ENCODE data around the gene B4GALNT1.

Gene B4GALNT1

DNA sequence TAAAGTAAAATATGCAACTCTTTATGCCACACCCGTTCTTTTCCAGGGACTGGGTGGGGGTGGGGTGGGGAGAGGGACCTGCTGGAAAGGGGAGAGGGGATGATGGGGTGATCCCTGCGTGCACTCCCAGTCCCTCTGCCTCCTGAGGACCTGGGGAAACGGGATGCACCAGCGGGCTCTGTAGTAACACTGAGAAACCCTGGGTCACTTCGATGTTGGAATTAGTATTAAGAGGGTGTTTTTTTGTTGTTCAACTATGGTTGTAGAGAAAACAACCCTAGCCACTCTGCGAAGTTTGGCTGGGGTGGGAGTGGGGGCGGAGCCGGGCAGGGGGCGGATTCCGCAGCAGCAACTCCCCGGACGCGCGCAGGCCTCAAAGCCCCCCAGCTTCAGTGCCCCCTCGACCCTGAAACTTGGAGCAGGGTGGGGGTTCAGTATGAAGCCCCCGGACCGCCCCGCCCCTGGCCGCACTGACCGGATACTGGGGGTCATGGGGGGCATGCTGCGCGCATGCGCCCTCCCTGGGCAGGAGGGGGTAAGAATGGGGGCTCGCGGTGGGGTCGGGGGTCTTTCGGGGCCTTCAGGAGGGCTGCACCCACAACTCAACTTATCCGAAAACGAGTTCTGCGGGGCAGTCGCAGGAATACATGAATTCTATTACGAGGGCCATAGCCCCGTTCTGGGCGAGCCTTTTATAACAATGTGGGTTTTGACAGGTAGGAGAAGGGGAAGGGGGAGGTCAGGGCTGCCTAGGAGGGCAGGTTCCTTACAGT lies 23.0 kb downstream of the B4GALNT1 start:
- no peak for ATAC-seq
- TF ChIP-seq ZFP30 (CRISPR knock-in tag; IDR thresholded peaks at IDR 0.05): no peak
- TF ChIP-seq, protein P1, sequence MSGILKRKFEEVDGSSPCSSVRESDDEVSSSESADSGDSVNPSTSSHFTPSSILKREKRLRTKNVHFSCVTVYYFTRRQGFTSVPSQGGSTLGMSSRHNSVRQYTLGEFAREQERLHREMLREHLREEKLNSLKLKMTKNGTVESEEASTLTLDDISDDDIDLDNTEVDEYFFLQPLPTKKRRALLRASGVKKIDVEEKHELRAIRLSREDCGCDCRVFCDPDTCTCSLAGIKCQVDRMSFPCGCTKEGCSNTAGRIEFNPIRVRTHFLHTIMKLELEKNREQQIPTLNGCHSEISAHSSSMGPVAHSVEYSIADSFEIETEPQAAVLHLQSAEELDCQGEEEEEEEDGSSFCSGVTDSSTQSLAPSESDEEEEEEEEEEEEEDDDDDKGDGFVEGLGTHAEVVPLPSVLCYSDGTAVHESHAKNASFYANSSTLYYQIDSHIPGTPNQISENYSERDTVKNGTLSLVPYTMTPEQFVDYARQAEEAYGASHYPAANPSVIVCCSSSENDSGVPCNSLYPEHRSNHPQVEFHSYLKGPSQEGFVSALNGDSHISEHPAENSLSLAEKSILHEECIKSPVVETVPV (CRISPR knock-in tag; IDR thresholded peaks at IDR 0.05): no peak
- no peak for TF ChIP-seq OSR1 (CRISPR knock-in tag; IDR thresholded peaks at IDR 0.05)
- TF ChIP-seq, protein P2, sequence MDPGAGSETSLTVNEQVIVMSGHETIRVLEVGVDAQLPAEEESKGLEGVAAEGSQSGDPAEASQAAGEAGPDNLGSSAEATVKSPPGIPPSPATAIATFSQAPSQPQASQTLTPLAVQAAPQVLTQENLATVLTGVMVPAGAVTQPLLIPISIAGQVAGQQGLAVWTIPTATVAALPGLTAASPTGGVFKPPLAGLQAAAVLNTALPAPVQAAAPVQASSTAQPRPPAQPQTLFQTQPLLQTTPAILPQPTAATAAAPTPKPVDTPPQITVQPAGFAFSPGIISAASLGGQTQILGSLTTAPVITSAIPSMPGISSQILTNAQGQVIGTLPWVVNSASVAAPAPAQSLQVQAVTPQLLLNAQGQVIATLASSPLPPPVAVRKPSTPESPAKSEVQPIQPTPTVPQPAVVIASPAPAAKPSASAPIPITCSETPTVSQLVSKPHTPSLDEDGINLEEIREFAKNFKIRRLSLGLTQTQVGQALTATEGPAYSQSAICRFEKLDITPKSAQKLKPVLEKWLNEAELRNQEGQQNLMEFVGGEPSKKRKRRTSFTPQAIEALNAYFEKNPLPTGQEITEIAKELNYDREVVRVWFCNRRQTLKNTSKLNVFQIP (CRISPR knock-in tag; IDR thresholded peaks at IDR 0.05; ENCODE audit: borderline replicate concordance, low read depth): no peak
- TF ChIP-seq ZNF8 (CRISPR knock-in tag; IDR thresholded peaks at IDR 0.05): no peak
- TF ChIP-seq CSDC2 (CRISPR knock-in tag; IDR thresholded peaks at IDR 0.05): no peak
- no peak for TF ChIP-seq TOX (CRISPR knock-in tag; IDR thresholded peaks at IDR 0.05; ENCODE audit: borderline replicate concordance)
- no peak for TF ChIP-seq ISL1 (CRISPR knock-in tag; IDR thresholded peaks at IDR 0.05)
- TF ChIP-seq ZFP3 (CRISPR knock-in tag; IDR thresholded peaks at IDR 0.05): no peak
- TF ChIP-seq, protein P3, sequence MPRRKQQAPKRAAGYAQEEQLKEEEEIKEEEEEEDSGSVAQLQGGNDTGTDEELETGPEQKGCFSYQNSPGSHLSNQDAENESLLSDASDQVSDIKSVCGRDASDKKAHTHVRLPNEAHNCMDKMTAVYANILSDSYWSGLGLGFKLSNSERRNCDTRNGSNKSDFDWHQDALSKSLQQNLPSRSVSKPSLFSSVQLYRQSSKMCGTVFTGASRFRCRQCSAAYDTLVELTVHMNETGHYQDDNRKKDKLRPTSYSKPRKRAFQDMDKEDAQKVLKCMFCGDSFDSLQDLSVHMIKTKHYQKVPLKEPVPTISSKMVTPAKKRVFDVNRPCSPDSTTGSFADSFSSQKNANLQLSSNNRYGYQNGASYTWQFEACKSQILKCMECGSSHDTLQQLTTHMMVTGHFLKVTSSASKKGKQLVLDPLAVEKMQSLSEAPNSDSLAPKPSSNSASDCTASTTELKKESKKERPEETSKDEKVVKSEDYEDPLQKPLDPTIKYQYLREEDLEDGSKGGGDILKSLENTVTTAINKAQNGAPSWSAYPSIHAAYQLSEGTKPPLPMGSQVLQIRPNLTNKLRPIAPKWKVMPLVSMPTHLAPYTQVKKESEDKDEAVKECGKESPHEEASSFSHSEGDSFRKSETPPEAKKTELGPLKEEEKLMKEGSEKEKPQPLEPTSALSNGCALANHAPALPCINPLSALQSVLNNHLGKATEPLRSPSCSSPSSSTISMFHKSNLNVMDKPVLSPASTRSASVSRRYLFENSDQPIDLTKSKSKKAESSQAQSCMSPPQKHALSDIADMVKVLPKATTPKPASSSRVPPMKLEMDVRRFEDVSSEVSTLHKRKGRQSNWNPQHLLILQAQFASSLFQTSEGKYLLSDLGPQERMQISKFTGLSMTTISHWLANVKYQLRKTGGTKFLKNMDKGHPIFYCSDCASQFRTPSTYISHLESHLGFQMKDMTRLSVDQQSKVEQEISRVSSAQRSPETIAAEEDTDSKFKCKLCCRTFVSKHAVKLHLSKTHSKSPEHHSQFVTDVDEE (CRISPR knock-in tag; IDR thresholded peaks at IDR 0.05): no peak
- TF ChIP-seq, protein P4, sequence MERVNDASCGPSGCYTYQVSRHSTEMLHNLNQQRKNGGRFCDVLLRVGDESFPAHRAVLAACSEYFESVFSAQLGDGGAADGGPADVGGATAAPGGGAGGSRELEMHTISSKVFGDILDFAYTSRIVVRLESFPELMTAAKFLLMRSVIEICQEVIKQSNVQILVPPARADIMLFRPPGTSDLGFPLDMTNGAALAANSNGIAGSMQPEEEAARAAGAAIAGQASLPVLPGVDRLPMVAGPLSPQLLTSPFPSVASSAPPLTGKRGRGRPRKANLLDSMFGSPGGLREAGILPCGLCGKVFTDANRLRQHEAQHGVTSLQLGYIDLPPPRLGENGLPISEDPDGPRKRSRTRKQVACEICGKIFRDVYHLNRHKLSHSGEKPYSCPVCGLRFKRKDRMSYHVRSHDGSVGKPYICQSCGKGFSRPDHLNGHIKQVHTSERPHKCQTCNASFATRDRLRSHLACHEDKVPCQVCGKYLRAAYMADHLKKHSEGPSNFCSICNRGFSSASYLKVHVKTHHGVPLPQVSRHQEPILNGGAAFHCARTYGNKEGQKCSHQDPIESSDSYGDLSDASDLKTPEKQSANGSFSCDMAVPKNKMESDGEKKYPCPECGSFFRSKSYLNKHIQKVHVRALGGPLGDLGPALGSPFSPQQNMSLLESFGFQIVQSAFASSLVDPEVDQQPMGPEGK (CRISPR knock-in tag; IDR thresholded peaks at IDR 0.05; ENCODE audit: borderline replicate concordance): no peak
- TF ChIP-seq ZNF70 (CRISPR knock-in tag; IDR thresholded peaks at IDR 0.05): no peak
- TF ChIP-seq, protein P5, sequence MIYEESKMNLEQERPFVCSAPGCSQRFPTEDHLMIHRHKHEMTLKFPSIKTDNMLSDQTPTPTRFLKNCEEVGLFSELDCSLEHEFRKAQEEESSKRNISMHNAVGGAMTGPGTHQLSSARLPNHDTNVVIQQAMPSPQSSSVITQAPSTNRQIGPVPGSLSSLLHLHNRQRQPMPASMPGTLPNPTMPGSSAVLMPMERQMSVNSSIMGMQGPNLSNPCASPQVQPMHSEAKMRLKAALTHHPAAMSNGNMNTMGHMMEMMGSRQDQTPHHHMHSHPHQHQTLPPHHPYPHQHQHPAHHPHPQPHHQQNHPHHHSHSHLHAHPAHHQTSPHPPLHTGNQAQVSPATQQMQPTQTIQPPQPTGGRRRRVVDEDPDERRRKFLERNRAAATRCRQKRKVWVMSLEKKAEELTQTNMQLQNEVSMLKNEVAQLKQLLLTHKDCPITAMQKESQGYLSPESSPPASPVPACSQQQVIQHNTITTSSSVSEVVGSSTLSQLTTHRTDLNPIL (CRISPR knock-in tag; IDR thresholded peaks at IDR 0.05; ENCODE audit: low read depth): no peak
- TF ChIP-seq PPARA (CRISPR knock-in tag; IDR thresholded peaks at IDR 0.05; ENCODE audit: borderline replicate concordance): no peak

DNA sequence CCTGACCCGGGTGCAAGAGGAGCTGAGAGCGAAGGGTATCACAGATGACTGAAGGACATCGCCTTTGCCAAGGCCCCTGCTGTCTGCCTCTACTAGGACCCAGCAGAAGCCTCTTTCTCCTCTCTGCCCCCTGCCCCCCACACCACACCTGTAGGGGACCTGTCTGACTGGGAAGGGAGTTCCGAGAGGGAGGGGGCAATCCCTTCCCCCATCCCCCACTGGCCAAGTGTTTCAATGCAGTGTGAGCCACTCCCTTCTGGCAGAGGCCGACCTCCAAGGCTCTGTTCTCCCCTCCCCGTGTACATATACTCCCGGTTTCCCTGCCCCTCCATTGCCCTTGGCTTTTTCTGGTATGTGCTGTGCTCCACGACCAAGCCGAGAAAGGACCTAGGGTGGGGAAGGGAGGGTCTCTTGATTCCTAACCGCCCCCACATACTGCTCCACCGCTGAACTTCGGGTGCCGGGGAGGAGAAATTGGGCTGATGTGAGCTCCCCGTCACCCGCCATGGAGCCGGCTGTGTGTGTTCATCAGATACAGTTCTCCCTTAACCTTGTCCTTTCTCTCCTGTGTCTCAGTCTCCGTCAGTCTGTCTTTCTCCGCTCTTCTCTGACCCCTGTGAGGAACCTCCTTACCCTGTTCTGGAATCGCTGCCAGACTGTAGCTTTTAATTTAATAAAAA lies 23.8 kb downstream of the B4GALNT1 start:
- ATAC-seq: no peak
- TF ChIP-seq ZFP30 (CRISPR knock-in tag; IDR thresholded peaks at IDR 0.05): no peak
- no peak for TF ChIP-seq TOX (CRISPR knock-in tag; IDR thresholded peaks at IDR 0.05; ENCODE audit: borderline replicate concordance)
- TF ChIP-seq TCF4 (CRISPR knock-in tag; IDR thresholded peaks at IDR 0.05; ENCODE audit: borderline replicate concordance): no peak
- TF ChIP-seq, protein P1 (CRISPR knock-in tag; IDR thresholded peaks at IDR 0.05): no peak
- TF ChIP-seq, protein P4 (CRISPR knock-in tag; IDR thresholded peaks at IDR 0.05; ENCODE audit: borderline replicate concordance): no peak
- no peak for TF ChIP-seq GLIS3 (CRISPR knock-in tag; IDR thresholded peaks at IDR 0.05)
- no peak for TF ChIP-seq CSDC2 (CRISPR knock-in tag; IDR thresholded peaks at IDR 0.05)
- no peak for TF ChIP-seq ESRRG (CRISPR knock-in tag; IDR thresholded peaks at IDR 0.05)
- TF ChIP-seq, protein P2 (CRISPR knock-in tag; IDR thresholded peaks at IDR 0.05; ENCODE audit: borderline replicate concordance, low read depth): no peak
- no peak for TF ChIP-seq ZNF8 (CRISPR knock-in tag; IDR thresholded peaks at IDR 0.05)
- TF ChIP-seq ISL1 (CRISPR knock-in tag; IDR thresholded peaks at IDR 0.05): no peak
- TF ChIP-seq RARB (CRISPR knock-in tag; IDR thresholded peaks at IDR 0.05): no peak
- no peak for TF ChIP-seq PPARA (CRISPR knock-in tag; IDR thresholded peaks at IDR 0.05; ENCODE audit: borderline replicate concordance)
- no peak for TF ChIP-seq ZFP3 (CRISPR knock-in tag; IDR thresholded peaks at IDR 0.05)
- TF ChIP-seq ZC3H10 (CRISPR knock-in tag; IDR thresholded peaks at IDR 0.05): no peak
- TF ChIP-seq OSR1 (CRISPR knock-in tag; IDR thresholded peaks at IDR 0.05): no peak
- TF ChIP-seq, protein P5 (CRISPR knock-in tag; IDR thresholded peaks at IDR 0.05; ENCODE audit: low read depth): no peak
